GM12878 (cell line): ENCODE measurements around the gene TRPM3. TPM values are rescaled to one million over a fixed set of nuclear protein-coding genes. Genes with fewer than 3 reads are reported as not detected.

Source experiments
- CTCF ChIP-seq, 3 experiments: IDR thresholded peaks in 2 of 3; conservative IDR thresholded peaks in 1 of 3; 2 replicates each; pipeline ENCODE4 v1.5.1; 2011; ENCODE audit warnings: low read depth in 3 of 3, low read length in 3 of 3, mild to moderate bottlenecking in 3 of 3, control low read depth in 2 of 3, moderate library complexity in 2 of 3, inconsistent platforms in 1 of 3, mixed read lengths in 1 of 3; ENCODE audit not compliant: control insufficient read depth in 2 of 3, insufficient read depth in 1 of 3; ENCODE audit errors: extremely low read depth in 1 of 3
- HDAC6 ChIP-seq: fragments of 200-600 bp; sonication (generic); IDR thresholded peaks from one replicate; pipeline ENCODE4 v1.8.0; 2017; ENCODE audit warnings: antibody characterized with exemption; ENCODE audit not compliant: unreplicated experiment
- JUNB ChIP-seq: IDR thresholded peaks from 2 replicates; pipeline ENCODE4 v1.6.1; 2016; ENCODE audit warnings: antibody characterized with exemption, mild to moderate bottlenecking
- RELA ChIP-seq: fragments of 450-650 bp; IDR thresholded peaks from 2 replicates; pipeline ENCODE4 v1.8.0; 2014; ENCODE audit warnings: borderline replicate concordance; ENCODE audit not compliant: partially characterized antibody
- microRNA counts: library from miRNA; unstranded; fragments of <30 nt; microRNA quantifications from one replicate; lab custom pipeline; 2016
- microRNA-seq: library from miRNA; unstranded; fragments of <30 nt; microRNA quantifications from one replicate; pipeline ENCODE4, GENCODE V29; 2018
- polyA plus RNA-seq, 11 experiments: library from polyadenylated mRNA; depleted of rRNA in 4 of 11; unstranded in 6 of 11; stranded (reverse) in 5 of 11; fragments of >200 nt; fragmentation: Nextera tagmentation in 4 of 11; fragmentation: Illumina TruSeq in 1 of 11; extraction: Ambion mirVana in 4 of 11; extraction: Trizol in 1 of 11; gene quantifications; 1 replicate in 1 of 11; 2 replicates in 10 of 11; pipeline versions ENCODE4 v1.2.1 to v1.2.3, GENCODE V29; 2011 to 2016; ENCODE audit warnings: inconsistent platforms in 2 of 11, missing spikeins in 2 of 11, low read depth in 1 of 11
- small RNA-seq: library from RNA; depleted of rRNA; stranded (forward); fragments of <200 nt; gene quantifications from one replicate; pipeline ENCODE3, GENCODE V24; 2014
- total RNA-seq, 4 experiments: library from RNA; depleted of rRNA in 3 of 4; stranded (reverse); fragments of >200 nt in 3 of 4; fragmentation: Illumina TruSeq in 1 of 4; extraction: Trizol in 1 of 4; gene quantifications; 2 replicates each; pipeline versions ENCODE4 v1.2.1 to v1.2.3, GENCODE V29; 2013 to 2021
- TF ChIP-seq, protein P1 (sequence below): IDR thresholded peaks from 2 replicates; pipeline ENCODE4 v1.6.1; 2012; ENCODE audit warnings: low read depth, low read length, improper control_type of control experiment

Gene TRPM3
- total and polyA plus RNA-seq, 10 of the 15 experiments (the other 5 are each of a cell fraction or from before 2014, with no cell fraction given), result not detected

DNA sequence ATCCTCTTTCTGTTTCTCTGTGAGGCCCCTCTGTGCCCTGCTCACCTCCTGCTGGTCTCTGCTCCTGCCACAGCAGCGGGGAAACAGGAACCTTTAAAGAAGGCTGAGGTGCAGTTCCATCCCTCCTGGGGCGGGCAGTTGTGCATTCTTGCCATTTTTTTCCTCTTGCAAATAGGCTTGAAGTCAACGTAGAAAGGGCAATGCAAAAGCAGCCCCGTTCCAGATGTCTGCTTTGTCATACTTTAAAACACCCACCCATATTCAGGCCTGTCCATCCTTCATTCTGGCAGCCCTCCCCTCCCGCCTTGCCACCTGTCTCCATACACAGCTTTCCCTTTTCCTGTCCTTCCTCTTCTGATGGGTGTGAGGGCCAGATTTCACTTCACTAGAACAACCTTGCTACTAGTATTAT lies 641.5 kb downstream of the TRPM3 start (continued):
- TF ChIP-seq CTCF (IDR thresholded peaks at IDR 0.05 in 2 of 3, conservative IDR thresholded peaks at IDR 0.05 in 1 of 3; ENCODE audit: control insufficient read depth in 2 of 3, extremely low read depth in 1 of 3, insufficient read depth in 1 of 3, low read depth in 3 of 3, low read length in 3 of 3) (no peak), RELA (no peak), JUNB (no peak), HDAC6 (no peak)
- TF ChIP-seq, protein P1, sequence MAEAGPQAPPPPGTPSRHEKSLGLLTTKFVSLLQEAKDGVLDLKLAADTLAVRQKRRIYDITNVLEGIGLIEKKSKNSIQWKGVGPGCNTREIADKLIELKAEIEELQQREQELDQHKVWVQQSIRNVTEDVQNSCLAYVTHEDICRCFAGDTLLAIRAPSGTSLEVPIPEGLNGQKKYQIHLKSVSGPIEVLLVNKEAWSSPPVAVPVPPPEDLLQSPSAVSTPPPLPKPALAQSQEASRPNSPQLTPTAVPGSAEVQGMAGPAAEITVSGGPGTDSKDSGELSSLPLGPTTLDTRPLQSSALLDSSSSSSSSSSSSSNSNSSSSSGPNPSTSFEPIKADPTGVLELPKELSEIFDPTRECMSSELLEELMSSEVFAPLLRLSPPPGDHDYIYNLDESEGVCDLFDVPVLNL, result no peak

MicroRNAs encoded within 50 kb of the gene (microRNA counts, 767-probe panel; counts per million panel counts)
- 55.3 counts per million for microRNA hsa-miR-204-5p (lab: Ali Mortazavi, UCI)

Small RNA genes lying within 50 kb of the gene (microRNA-seq; reads per million reads assigned to microRNA genes)
- 1.7 reads per million for gene MIR204

Small RNA genes lying within 50 kb of the gene (small RNA-seq; reads per million reads assigned to genes)
- not detected for gene MIR204
- gene RN7SL726P, result not detected
